H1 (cell line): ENCODE measurements around the gene GNAO1. TPM values are rescaled to one million over a fixed set of nuclear protein-coding genes. Genes with fewer than 3 reads are reported as not detected.

Source experiments
- CTCF ChIA-PET: fragments of 300-600 bp; sonication (Branson Sonifier 250); formaldehyde crosslinking; loops from one replicate; lab custom pipeline; 2021; ENCODE audit not compliant: partially characterized antibody; lab: Charles Lee
- POLR2A ChIA-PET: fragments of 300-600 bp; sonication (Branson Sonifier 250); formaldehyde crosslinking; loops from one replicate; lab custom pipeline; 2021; ENCODE audit warnings: inconsistent platforms; ENCODE audit not compliant: partially characterized antibody; lab: Charles Lee
- DNase-seq, 2 experiments: peaks; one replicate each; pipeline versions ENCODE4 v3.0.0 to v3.0.0-alpha.2; 2010 to 2022; ENCODE audit warnings: low spot score in 2 of 2, low read depth in 1 of 2, mixed read lengths in 1 of 2
- FAIRE-seq: peaks from 2 replicates; lab custom pipeline; 2011; peaks lifted over from hg19 to GRCh38; lab: Jason Lieb, UNC
- H2AFZ ChIP-seq: 2 replicates; pipeline ENCODE4 v1.8.1; 2012; ENCODE audit warnings: low read length, inconsistent platforms
- H2AK5ac ChIP-seq: 2 replicates; pipeline ENCODE4 v1.6.1; 2013; ENCODE audit warnings: low read depth, low read length
- H2BK120ac ChIP-seq: replicated peaks from 2 replicates; pipeline ENCODE3; 2013; ENCODE audit warnings: low read depth, low read length, inconsistent platforms
- H2BK12ac ChIP-seq: 2 replicates; pipeline ENCODE4 v1.6.1; 2013; ENCODE audit warnings: low read depth, low read length
- H2BK15ac ChIP-seq: 2 replicates; pipeline ENCODE4 v1.6.1; 2013; ENCODE audit warnings: low read length
- H2BK20ac ChIP-seq: 2 replicates; pipeline ENCODE4 v1.6.1; 2013; ENCODE audit warnings: low read length
- H2BK5ac ChIP-seq: 2 replicates; pipeline ENCODE4 v1.6.1; 2013; ENCODE audit warnings: low read depth, low read length
- H3K14ac ChIP-seq: 2 replicates; pipeline ENCODE4 v1.6.1; 2013; ENCODE audit warnings: inconsistent platforms; ENCODE audit not compliant: insufficient read length
- H3K18ac ChIP-seq: 2 replicates; pipeline ENCODE4 v1.6.1; 2013; ENCODE audit warnings: low read length; ENCODE audit errors: extremely low read depth
- H3K23ac ChIP-seq: 2 replicates; pipeline ENCODE4 v1.6.1; 2013; ENCODE audit warnings: inconsistent platforms; ENCODE audit not compliant: insufficient read length
- H3K23me2 ChIP-seq: 2 replicates; pipeline ENCODE4 v1.6.1; 2013; ENCODE audit warnings: low read depth, low read length
- H3K27ac ChIP-seq: 2 replicates; pipeline ENCODE4 v1.6.1; 2011; ENCODE audit warnings: low read depth, low read length, inconsistent platforms
- H3K27me3 ChIP-seq, 4 experiments: replicated peaks in 1 of 4; 1 replicate in 1 of 4; 2 replicates in 3 of 4; pipeline versions ENCODE4 v1.6.1 to v1.8.1; 2011 to 2013; ENCODE audit warnings: low read length in 3 of 4, mild to moderate bottlenecking in 3 of 4, inconsistent platforms in 2 of 4, mixed read lengths in 2 of 4, moderate library complexity in 1 of 4; ENCODE audit not compliant: control insufficient read depth in 3 of 4, insufficient read depth in 3 of 4; ENCODE audit errors: extremely low read depth in 1 of 4
- H3K36me3 ChIP-seq, 4 experiments: 2 replicates each; pipeline versions ENCODE4 v1.6.1 to v1.8.1; 2011 to 2013; ENCODE audit warnings: mild to moderate bottlenecking in 4 of 4, low read length in 3 of 4, moderate library complexity in 2 of 4, control low read depth in 1 of 4, inconsistent platforms in 1 of 4; ENCODE audit not compliant: insufficient read depth in 4 of 4, control insufficient read depth in 2 of 4
- H3K4ac ChIP-seq: replicated peaks from 2 replicates; pipeline ENCODE3; 2013; ENCODE audit warnings: low read length, low read depth, mixed read lengths, inconsistent platforms; ENCODE audit not compliant: insufficient read length
- H3K4me1 ChIP-seq, 4 experiments: replicated peaks in 1 of 4; 1 replicate in 1 of 4; 2 replicates in 3 of 4; pipeline versions ENCODE4 v1.6.1 to v1.8.1; 2011 to 2013; ENCODE audit warnings: low read length in 3 of 4, inconsistent platforms in 2 of 4, mixed read lengths in 1 of 4; ENCODE audit not compliant: insufficient read depth in 4 of 4, control insufficient read depth in 3 of 4
- H3K4me2 ChIP-seq, 2 experiments: 2 replicates each; pipeline versions ENCODE4 v1.6.1 to v1.8.1; 2011 to 2013; ENCODE audit warnings: low read depth in 2 of 2, low read length in 2 of 2, control low read depth in 1 of 2, inconsistent platforms in 1 of 2, mild to moderate bottlenecking in 1 of 2; ENCODE audit not compliant: insufficient read depth in 1 of 2
- H3K4me3 ChIP-seq, 4 experiments: fragments of 200-600, 300-600 bp in 1 of 4; sonication (generic), shearing (Covaris generic), sonication (Bioruptor Twin) in 1 of 4; 2 replicates each; pipeline versions ENCODE4 v1.5.1 to v1.8.1; 2011 to 2016; ENCODE audit warnings: low read length in 4 of 4, low read depth in 3 of 4, control low read depth in 2 of 4, inconsistent platforms in 2 of 4, mild to moderate bottlenecking in 2 of 4, mixed read lengths in 1 of 4, moderate library complexity in 1 of 4; ENCODE audit not compliant: insufficient read depth in 2 of 4; ENCODE audit errors: extremely low read depth in 1 of 4
- H3K56ac ChIP-seq: replicated peaks from 2 replicates; pipeline ENCODE3; 2013; ENCODE audit warnings: low read depth, mild to moderate bottlenecking, mixed read lengths, low read length, inconsistent platforms; ENCODE audit not compliant: insufficient read length
- H3K79me1 ChIP-seq: 2 replicates; pipeline ENCODE4 v1.6.1; 2013; ENCODE audit warnings: low read depth, low read length, control low read depth
- H3K79me2 ChIP-seq, 2 experiments: 2 replicates each; pipeline versions ENCODE4 v1.6.1 to v1.8.1; 2012 to 2013; ENCODE audit warnings: low read length in 2 of 2, mild to moderate bottlenecking in 2 of 2, inconsistent platforms in 1 of 2; ENCODE audit not compliant: insufficient read depth in 2 of 2, control insufficient read depth in 1 of 2
- H3K9ac ChIP-seq, 4 experiments: replicated peaks in 1 of 4; 1 replicate in 1 of 4; 2 replicates in 3 of 4; pipeline versions ENCODE4 v1.6.1 to v1.8.1; 2011 to 2013; ENCODE audit warnings: low read depth in 3 of 4, low read length in 3 of 4, control low read depth in 2 of 4, mild to moderate bottlenecking in 2 of 4, moderate library complexity in 2 of 4, inconsistent platforms in 1 of 4; ENCODE audit errors: extremely low read depth in 1 of 4
- H3K9me3 ChIP-seq, 2 experiments: 2 replicates each; pipeline versions ENCODE4 v1.6.1 to v1.8.1; 2012 to 2013; ENCODE audit warnings: mild to moderate bottlenecking in 2 of 2, moderate library complexity in 2 of 2, control low read depth in 1 of 2, inconsistent platforms in 1 of 2, low read depth in 1 of 2, low read length in 1 of 2, mixed read lengths in 1 of 2; ENCODE audit not compliant: insufficient read depth in 2 of 2
- H4K20me1 ChIP-seq, 2 experiments: replicated peaks in 1 of 2; 2 replicates each; pipeline versions ENCODE3 to v1.8.1; 2011 to 2013; ENCODE audit warnings: inconsistent platforms in 2 of 2, low read length in 2 of 2, mild to moderate bottlenecking in 1 of 2; ENCODE audit not compliant: insufficient read depth in 2 of 2, control insufficient read depth in 1 of 2
- H4K5ac ChIP-seq: 2 replicates; pipeline ENCODE4 v1.6.1; 2013; ENCODE audit warnings: low read length, low read depth, mixed read lengths, inconsistent platforms; ENCODE audit not compliant: insufficient read length
- H4K8ac ChIP-seq: 2 replicates; pipeline ENCODE4 v1.8.0; 2013; ENCODE audit warnings: mild to moderate bottlenecking, moderate library complexity, low read length, inconsistent platforms; ENCODE audit not compliant: insufficient read depth; ENCODE audit errors: extremely low read depth
- H4K91ac ChIP-seq: replicated peaks from 2 replicates; pipeline ENCODE3; 2013; ENCODE audit warnings: low read length, mixed read lengths, inconsistent platforms; ENCODE audit not compliant: insufficient read length
- POLR2A ChIP-seq, 2 experiments: IDR thresholded peaks; 1 replicate in 1 of 2; 2 replicates in 1 of 2; pipeline ENCODE4 v1.6.1; 2011; ENCODE audit warnings: low read depth in 2 of 2, low read length in 2 of 2, mild to moderate bottlenecking in 2 of 2; ENCODE audit errors: control extremely low read depth in 1 of 2
- SUZ12 ChIP-seq: fragments of 200-600 bp; sonication (generic); IDR thresholded peaks from 2 replicates; pipeline ENCODE4 v1.6.1; 2012; ENCODE audit warnings: mild to moderate bottlenecking, inconsistent platforms, low read length, moderate library complexity, mixed read lengths
- WGBS, 2 experiments: shearing (Covaris generic) in 1 of 2; methylation state at CpG; one replicate each; pipeline versions ENCODE4 v1.1.6 to v1.1.7; 2013 to 2015; ENCODE audit warnings: low lambda C conversion rate in 2 of 2, mixed read lengths in 2 of 2, inconsistent platforms in 1 of 2, low coverage in 1 of 2, missing lambda C conversion rate in 1 of 2; ENCODE audit not compliant: insufficient replicate concordance in 2 of 2, insufficient coverage in 1 of 2, insufficient read length in 1 of 2; ENCODE audit errors: extremely low coverage in 1 of 2, missing lambda C conversion rate in 1 of 2; 5-methylcytosine and 5-hydroxymethylcytosine counted together
- polyA plus RNA-seq, 7 experiments: library from polyadenylated mRNA; depleted of rRNA in 3 of 7; stranded (reverse) in 5 of 7; unstranded in 2 of 7; fragments of >200 nt in 5 of 7; fragments of 200-250 nt in 2 of 7; gene quantifications; 1 replicate in 5 of 7; 2 replicates in 1 of 7; 4 replicates in 1 of 7; pipeline versions ENCODE4 v1.2.1 to v1.2.3, GENCODE V29; 2011 to 2013; ENCODE audit warnings: missing spikeins in 2 of 7, mixed read lengths in 2 of 7
- total RNA-seq: library from RNA; stranded (reverse); fragmentation: NEBNext Ultra II Directional; extraction: Animal tissue kit (Norgen Biotek cat#: 25700); gene quantifications from 2 replicates; pipeline ENCODE4 v1.2.1, GENCODE V29; 2021

The GNAO1 gene
- total and polyA plus RNA-seq, 2 of the 8 experiments (the other 6 are each of a cell fraction or from before 2014, with no cell fraction given): 6.7 to 34.4 TPM

GRCh38 chr16:56355786-56356275 is 164.5 kb downstream of the GNAO1 start:
- Histone ChIP-seq H3K27ac (no peak overlapping the region), H3K27me3 (no peaks in the 10 kb centered on the region; a peak in 1 of 7 replicates), H4K8ac (no peak overlapping the region; the same call in 1 of the 2 replicates), H3K56ac (no peak overlapping the region), H2BK12ac (no peak overlapping the region), H3K9ac (no peak overlapping the region), H2BK5ac (no peak overlapping the region), H4K5ac (peak overlapping the region; percentile 30), H3K4me3 (0 out of 8 replicates have a peak overlapping the region, but pooled peaks of 1 of the 4 experiments have one; percentile 11), H2AK5ac (no peak overlapping the region), H3K4ac (no peak overlapping the region), H3K79me2 (no peaks in the 10 kb centered on the region), H3K36me3 (no peaks in the 10 kb centered on the region), H3K4me2 (peak overlapping the region; percentile 25 to 48; a peak in 2 of 4 replicates), H3K23ac (no peak overlapping the region), H2BK15ac (no peak overlapping the region), H3K9me3 (no peaks in the 10 kb centered on the region), H2BK120ac (peak overlapping the region; percentile 76), H3K18ac (peak overlapping the region; percentile 1; the same call in 1 of the 2 replicates), H3K14ac (no peak overlapping the region), H3K4me1 (peaks cover 0 to 15% (median 11%) of the 10 kb centered on the region in 4 experiments; a peak in 6 of 7 replicates), H3K23me2 (no peaks in the 10 kb centered on the region), H2BK20ac (no peak overlapping the region), H3K79me1 (no peaks in the 10 kb centered on the region; the same call in 1 of the 2 replicates), H4K91ac (peak overlapping the region; percentile 75), H2AFZ (peak overlapping the region; percentile 76; the same call in 1 of the 2 replicates), H4K20me1 (peaks cover 0 to under 1% of the 10 kb centered on the region in 2 experiments)
- CTCF ChIA-PET: interaction anchor here (0.8 to 3.4 kb wide), 24 partner anchors 8 to 489 kb away, joined by 3 to 16 read pairs (median 6); no protein-coding TSS in a partner anchor
- FAIRE-seq (no peak), DNase-seq (no peak)
- 77% methylated on average over 12 of the region's 14 CpGs; no CpG with 5 or more reads in 1 of the 2 experiments for WGBS, 2 experiments
- POLR2A ChIA-PET: interaction anchor here (0.5 to 1.0 kb wide), 4 partner anchors 11 to 265 kb away, joined by 3 to 4 read pairs (median 3); no protein-coding TSS in a partner anchor
- TF ChIP-seq SUZ12 (no peak), POLR2A (IDR thresholded peaks at IDR 0.05; ENCODE audit: control extremely low read depth in 1 of 2, low read depth in 2 of 2, low read length in 2 of 2) (0 out of 3 replicates have a peak, but pooled peaks of 1 of the 2 experiments have one; percentile 7)
